K562 (cell line): Measurements from ENCODE around the gene ZNF502.

ENCODE experiments used
- MAZ ChIP-seq, 2 experiments: fragments of 450-650 bp in 1 of 2; sonication (generic) in 1 of 2; formaldehyde crosslinking; IDR thresholded peaks in 1 of 2; conservative IDR thresholded peaks in 1 of 2; 2 replicates each; pipeline versions ENCODE4 v1.4.0 to v1.5.0; 2020; ENCODE audit warnings: mild to moderate bottlenecking in 1 of 2, missing genetic modification reagents in 1 of 2
- ZFP36 ChIP-seq: fragments of 150-350 bp; IDR thresholded peaks from 2 replicates; pipeline ENCODE4 v1.6.1; 2018; ENCODE audit warnings: low read length, low read depth; ENCODE audit not compliant: partially characterized antibody

- no peak for TF ChIP-seq MAZ (CRISPR knock-in tag; conservative IDR thresholded peaks at IDR 0.05 in 1 of 2, IDR thresholded peaks at IDR 0.05 in 1 of 2)
- TF ChIP-seq ZFP36, result no peak
Observed at GRCh38 chr3:44734646-44735168, 22.2 kb downstream of the ZNF502 start.
